Islet of Langerhans (tissue), 1 donor: ENCODE results near the gene BPIFB4.
"Not testable (repeated sequence)": the region's sequence is repeated elsewhere in the genome, so short reads cannot be mapped to it uniquely, and the experiment has no call there.

Experiments used
- FAIRE-seq: peaks from one replicate; lab custom pipeline; 2011; peaks lifted over from hg19 to GRCh38; lab: Jason Lieb, UNC

BPIFB4 gene

GRCh38 chr20:33119725-33120720, 40.6 kb downstream of the BPIFB4 start:
- no peak for FAIRE-seq

- no peak for FAIRE-seq
These were observed 41.5 kb downstream of the BPIFB4 start for GRCh38 chr20:33120934-33121333.

- not testable (repeated sequence) for FAIRE-seq
These were observed 42.9 kb downstream of the BPIFB4 start for GRCh38 chr20:33122297-33122696.

- no peak for FAIRE-seq
These were observed 44.8 kb downstream of the BPIFB4 start for GRCh38 chr20:33124261-33124660.

- no peak for FAIRE-seq
These were observed 45.6 kb downstream of the BPIFB4 start for GRCh38 chr20:33124994-33125393.

GRCh38 chr20:33125983-33126382, 46.5 kb downstream of the BPIFB4 start:
- FAIRE-seq, result no peak

GRCh38 chr20:33127422-33128097, 48.1 kb downstream of the BPIFB4 start:
- no peak for FAIRE-seq

- no peak for FAIRE-seq
These were observed 51.2 kb downstream of the BPIFB4 start for GRCh38 chr20:33130568-33131061.

- FAIRE-seq, result no peak
These were observed 52.6 kb downstream of the BPIFB4 start for GRCh38 chr20:33131949-33132473.

GRCh38 chr20:33132513-33133372, 53.3 kb downstream of the BPIFB4 start:
- FAIRE-seq, result no peak

GRCh38 chr20:33133373-33133941, 54.0 kb downstream of the BPIFB4 start:
- FAIRE-seq, result no peak

- FAIRE-seq, result no peak
These were observed 57.8 kb downstream of the BPIFB4 start for GRCh38 chr20:33137195-33137594.

GRCh38 chr20:33139467-33139866, 60.0 kb downstream of the BPIFB4 start:
- FAIRE-seq, result no peak

GRCh38 chr20:33145521-33145920, 66.1 kb downstream of the BPIFB4 start:
- FAIRE-seq, result no peak

- FAIRE-seq, result no peak
These were observed 67.9 kb downstream of the BPIFB4 start for GRCh38 chr20:33147299-33147698.

- FAIRE-seq, result no peak
These were observed 68.6 kb downstream of the BPIFB4 start for GRCh38 chr20:33148040-33148439.

- FAIRE-seq, result no peak
These were observed 74.8 kb downstream of the BPIFB4 start for GRCh38 chr20:33154252-33154651.

GRCh38 chr20:33158637-33159385, 79.4 kb downstream of the BPIFB4 start:
- no peak for FAIRE-seq

GRCh38 chr20:33159713-33160112, 80.3 kb downstream of the BPIFB4 start:
- no peak for FAIRE-seq

GRCh38 chr20:33160681-33161080, 81.2 kb downstream of the BPIFB4 start:
- no peak for FAIRE-seq
